NB4 (cell line): ENCODE results near the gene NONO.

Source experiments
- DNase-seq: peaks from one replicate; pipeline ENCODE4 v3.0.0; 2010; ENCODE audit warnings: low read depth
- H3K4me3 ChIP-seq: one replicate; pipeline ENCODE4 v1.5.1; 2011; ENCODE audit warnings: mild to moderate bottlenecking, low read depth, low read length, moderate library complexity
- MYC ChIP-seq: IDR thresholded peaks from 2 replicates; pipeline ENCODE4 v1.6.1; 2011; ENCODE audit warnings: low read depth, low read length
- POLR2A ChIP-seq: IDR thresholded peaks from 2 replicates; pipeline ENCODE4 v1.6.1; 2011; ENCODE audit warnings: mild to moderate bottlenecking; ENCODE audit not compliant: insufficient read length; ENCODE audit errors: extremely low read depth
- TF ChIP-seq, protein P1 (sequence below): IDR thresholded peaks from 2 replicates; pipeline ENCODE4 v1.6.1; 2011; ENCODE audit warnings: low read depth, low read length
- TF ChIP-seq, protein P2 (sequence below): IDR thresholded peaks from one replicate; pipeline ENCODE4 v1.5.1; 2012; ENCODE audit warnings: low read depth, low read length

Gene NONO

DNA sequence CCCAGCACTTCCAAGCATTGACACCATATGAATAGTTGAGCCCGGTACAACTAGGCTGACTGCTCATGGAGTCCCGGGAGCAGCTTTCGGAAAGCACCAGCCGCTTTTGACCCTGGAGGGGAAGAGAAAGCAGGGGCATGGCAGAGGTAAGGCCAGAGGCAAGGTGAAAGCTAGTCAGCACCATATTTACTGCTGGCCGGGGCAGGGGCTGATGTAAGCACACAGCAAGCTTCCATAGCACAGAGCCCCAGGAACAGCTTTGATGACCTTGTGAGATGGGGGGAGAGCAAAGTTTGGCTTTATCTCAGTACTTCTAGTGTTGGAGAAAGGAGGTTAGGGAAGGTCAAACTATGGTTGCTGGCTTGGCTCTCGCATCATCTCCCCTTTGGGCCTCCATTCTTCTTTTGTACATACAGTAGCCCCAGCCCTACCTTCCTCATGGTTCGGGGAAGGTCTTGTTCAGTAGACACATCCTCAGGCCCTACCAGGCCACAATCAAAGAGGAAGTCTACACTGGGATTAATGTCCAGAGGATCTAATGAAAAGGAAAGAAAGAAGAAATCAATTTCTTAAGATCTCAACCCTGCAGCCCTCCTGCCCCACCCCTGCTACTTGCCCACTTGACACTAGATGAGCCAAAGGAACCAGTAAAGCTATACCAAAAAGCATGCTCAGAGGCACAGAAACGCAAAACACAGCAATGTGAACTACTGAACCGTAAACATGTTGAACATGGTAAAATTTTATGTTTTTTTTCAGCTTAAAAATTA, 38.9 kb upstream of the NONO start:
- DNase-seq = no peak
- no peak overlapping the region for H3K4me3 ChIP-seq
- TF ChIP-seq MYC = no peak
- TF ChIP-seq, protein P1, sequence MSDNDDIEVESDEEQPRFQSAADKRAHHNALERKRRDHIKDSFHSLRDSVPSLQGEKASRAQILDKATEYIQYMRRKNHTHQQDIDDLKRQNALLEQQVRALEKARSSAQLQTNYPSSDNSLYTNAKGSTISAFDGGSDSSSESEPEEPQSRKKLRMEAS = no peak
- TF ChIP-seq POLR2A = no peak
- TF ChIP-seq, protein P2, sequence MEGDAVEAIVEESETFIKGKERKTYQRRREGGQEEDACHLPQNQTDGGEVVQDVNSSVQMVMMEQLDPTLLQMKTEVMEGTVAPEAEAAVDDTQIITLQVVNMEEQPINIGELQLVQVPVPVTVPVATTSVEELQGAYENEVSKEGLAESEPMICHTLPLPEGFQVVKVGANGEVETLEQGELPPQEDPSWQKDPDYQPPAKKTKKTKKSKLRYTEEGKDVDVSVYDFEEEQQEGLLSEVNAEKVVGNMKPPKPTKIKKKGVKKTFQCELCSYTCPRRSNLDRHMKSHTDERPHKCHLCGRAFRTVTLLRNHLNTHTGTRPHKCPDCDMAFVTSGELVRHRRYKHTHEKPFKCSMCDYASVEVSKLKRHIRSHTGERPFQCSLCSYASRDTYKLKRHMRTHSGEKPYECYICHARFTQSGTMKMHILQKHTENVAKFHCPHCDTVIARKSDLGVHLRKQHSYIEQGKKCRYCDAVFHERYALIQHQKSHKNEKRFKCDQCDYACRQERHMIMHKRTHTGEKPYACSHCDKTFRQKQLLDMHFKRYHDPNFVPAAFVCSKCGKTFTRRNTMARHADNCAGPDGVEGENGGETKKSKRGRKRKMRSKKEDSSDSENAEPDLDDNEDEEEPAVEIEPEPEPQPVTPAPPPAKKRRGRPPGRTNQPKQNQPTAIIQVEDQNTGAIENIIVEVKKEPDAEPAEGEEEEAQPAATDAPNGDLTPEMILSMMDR = no peak

GRCh38 chrX:71245159-71245558, 38.3 kb upstream of the NONO start:
- no peak for TF ChIP-seq MYC
- TF ChIP-seq, protein P1 = no peak
- TF ChIP-seq, protein P2 = no peak
- no peak for DNase-seq
- H3K4me3 ChIP-seq = no peak overlapping the region

- TF ChIP-seq, protein P2 = no peak
- TF ChIP-seq POLR2A (no peak), MYC (no peak)
- TF ChIP-seq, protein P1 = no peak
- H3K4me3 ChIP-seq = no peak overlapping the region
- DNase-seq = no peak
Observed at GRCh38 chrX:71250841-71251240, 32.6 kb upstream of the NONO start.

DNA sequence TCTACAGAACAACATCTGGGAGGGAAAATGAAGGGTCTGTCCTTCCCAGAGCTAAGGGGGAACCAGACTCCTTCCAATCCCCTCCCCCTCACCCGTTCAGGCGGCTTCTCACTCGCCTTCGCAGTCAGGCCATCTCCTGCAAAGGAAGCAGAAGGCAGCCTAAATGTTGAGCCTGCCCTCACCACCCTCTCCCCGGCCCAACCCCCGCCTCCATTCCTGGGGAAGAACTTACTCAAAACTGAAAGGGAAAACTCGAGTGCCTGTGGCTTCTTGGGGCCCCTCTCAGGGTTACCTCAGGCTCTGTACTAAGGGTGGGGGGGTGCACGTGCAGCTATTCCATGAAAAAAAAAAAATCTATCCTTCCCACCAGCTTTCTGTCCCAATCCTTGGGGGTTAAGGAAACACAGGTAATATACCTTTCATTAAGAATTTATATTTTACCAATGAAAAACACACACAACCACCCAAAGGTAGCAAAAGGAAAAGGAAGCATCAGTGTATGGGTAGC, 31.9 kb upstream of the NONO start:
- TF ChIP-seq, protein P1 = no peak
- DNase-seq = no peak
- peak overlapping the region; percentile 77 for H3K4me3 ChIP-seq

DNA sequence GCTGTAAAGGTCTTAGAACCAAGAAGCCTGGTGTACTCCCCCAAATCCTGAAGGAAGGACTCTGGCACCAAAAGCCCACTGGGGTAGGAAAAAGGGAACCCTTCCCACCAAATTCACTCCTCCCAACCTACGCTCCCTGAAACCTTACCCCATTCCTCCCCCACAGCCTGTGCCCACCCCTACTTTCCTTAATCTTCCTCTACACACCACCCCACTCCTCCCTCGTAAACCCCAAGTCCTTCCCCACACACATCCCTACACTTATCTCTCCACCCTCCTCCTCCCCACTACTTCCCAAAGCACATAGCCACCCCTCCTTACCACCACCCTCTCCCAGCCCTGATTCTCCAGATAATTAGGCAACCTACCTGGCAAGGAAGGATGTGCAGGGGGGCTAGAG, 31.2 kb upstream of the NONO start:
- DNase-seq = no peak
- peak overlapping the region; percentile 77 for H3K4me3 ChIP-seq

More for the DNA sequence above, 31.2 kb upstream of the NONO start:
- TF ChIP-seq, protein P1 = no peak
- TF ChIP-seq, protein P2 = no peak
- TF ChIP-seq POLR2A (no peak), MYC (no peak)
